Activated T-helper 17 cell treated with anti-CD3 and anti-CD28 coated beads, Interleukin-2, amount 50 U/mL, for 72 hours (primary cell): ENCODE results near the gene ZNF93. TPM values are rescaled to one million over a fixed set of nuclear protein-coding genes. Genes with fewer than 3 reads are reported as not detected.
"Not testable (repeated sequence)": the region's sequence is repeated elsewhere in the genome, so short reads cannot be mapped to it uniquely, and the experiment has no call there.

Source experiments
- ATAC-seq: fragments of 150-1000 bp; cut with Tn5 transposase; replicated peaks from 2 replicates; pipeline ENCODE4 v1.10.0; 2021; ENCODE audit warnings: mild to moderate bottlenecking, moderate library complexity
- H3K27ac Mint-ChIP-seq: one replicate; pipeline ENCODE4 v1.8.0; 2022; ENCODE audit warnings: mixed read lengths
- H3K27me3 Mint-ChIP-seq: one replicate; pipeline ENCODE4 v1.8.0; 2022; ENCODE audit warnings: mixed read lengths
- H3K36me3 Mint-ChIP-seq: one replicate; pipeline ENCODE4 v1.8.0; 2022; ENCODE audit warnings: low read depth, mild to moderate bottlenecking, mixed read lengths
- H3K4me1 Mint-ChIP-seq: one replicate; pipeline ENCODE4 v1.8.0; 2022; ENCODE audit warnings: mixed read lengths
- H3K4me3 Mint-ChIP-seq: one replicate; pipeline ENCODE4 v1.8.0; 2022; ENCODE audit warnings: mild to moderate bottlenecking, mixed read lengths
- H3K9me3 Mint-ChIP-seq: one replicate; pipeline ENCODE4 v1.8.0; 2022; ENCODE audit warnings: mixed read lengths
- total RNA-seq, 2 donors: library from RNA; stranded (reverse); gene quantifications; one replicate each; pipeline ENCODE4 v1.2.3, GENCODE V29; 2022

The ZNF93 gene
- 10 to 100 TPM; 12.0 to 15.6 TPM for total RNA-seq

DNA sequence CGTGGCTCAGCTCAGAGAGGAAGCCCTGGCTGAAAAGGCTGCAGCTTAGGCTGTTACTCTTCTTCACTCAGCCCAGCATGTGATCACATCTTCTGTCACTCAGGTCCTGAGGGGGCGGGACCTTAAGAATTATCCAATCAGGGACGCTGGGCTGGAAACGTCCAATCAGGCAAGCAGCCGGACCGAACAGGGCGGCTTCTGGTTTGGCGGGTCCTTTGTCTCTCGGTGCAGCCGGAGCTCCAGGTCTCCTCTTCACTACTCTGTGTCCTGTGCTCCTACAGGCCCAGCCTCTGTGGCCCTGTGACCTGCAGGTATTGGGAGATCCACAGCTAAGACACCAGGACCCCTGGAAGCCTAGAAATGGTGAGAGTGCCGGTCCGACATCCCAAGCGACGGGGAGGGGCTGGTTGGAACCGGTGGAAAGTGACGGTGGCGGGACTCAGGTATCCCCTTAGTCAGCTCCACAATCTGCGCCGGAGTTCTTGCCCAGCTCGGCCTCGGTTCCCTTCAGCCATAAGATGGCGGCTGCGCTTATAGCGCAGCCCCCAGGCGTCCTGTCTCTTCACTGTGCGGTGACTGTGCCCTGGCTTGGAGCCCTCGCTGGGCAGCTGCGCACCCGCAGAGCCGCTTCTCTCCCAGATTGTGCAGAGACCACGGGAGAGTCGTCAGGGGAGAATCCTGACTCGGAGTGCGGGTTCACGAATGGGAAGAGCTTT, at the start of gene ZNF93:
TSS of gene ZNF93 (plus strand) at position 218 of the 716 bp plus-strand sequence. CDS start at position 361, 143 bp downstream.
- peak; percentile 97 for ATAC-seq
- Mint-ChIP-seq H3K36me3 (peaks cover 31% of the 10 kb centered on the region), H3K9me3 (peaks cover 16% of the 10 kb centered on the region), H3K4me3 (peak within 1 kb of the TSS; percentile 87), H3K4me1 (peaks cover 20% of the 10 kb centered on the region), H3K27me3 (no peaks in the 10 kb centered on the region), H3K27ac (peak within 1 kb of the TSS; percentile 75)

DNA sequence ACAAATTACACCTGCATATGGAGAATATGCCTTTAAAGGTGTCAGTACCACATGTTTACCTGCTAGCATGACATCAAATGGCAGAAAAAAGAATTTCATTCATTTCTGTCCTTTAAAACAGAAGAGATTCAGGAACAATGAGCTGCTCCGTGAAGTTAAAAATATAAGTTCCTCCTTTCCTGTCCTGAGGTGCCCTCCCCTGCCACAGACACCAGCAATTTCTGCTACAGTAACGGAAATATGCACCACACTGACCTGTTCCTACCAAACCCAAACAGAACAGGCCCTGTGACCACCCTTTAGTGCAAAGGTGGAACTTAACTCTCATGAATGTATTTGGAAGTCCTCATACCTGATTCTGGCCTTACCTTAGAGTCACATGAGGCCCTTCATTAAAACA, 49.0 kb upstream of the ZNF93 start:
- not testable (repeated sequence) for H3K4me3 Mint-ChIP-seq, ATAC-seq, H3K9me3 Mint-ChIP-seq, H3K27ac Mint-ChIP-seq, H3K27me3 Mint-ChIP-seq, H3K4me1 Mint-ChIP-seq, H3K36me3 Mint-ChIP-seq

DNA sequence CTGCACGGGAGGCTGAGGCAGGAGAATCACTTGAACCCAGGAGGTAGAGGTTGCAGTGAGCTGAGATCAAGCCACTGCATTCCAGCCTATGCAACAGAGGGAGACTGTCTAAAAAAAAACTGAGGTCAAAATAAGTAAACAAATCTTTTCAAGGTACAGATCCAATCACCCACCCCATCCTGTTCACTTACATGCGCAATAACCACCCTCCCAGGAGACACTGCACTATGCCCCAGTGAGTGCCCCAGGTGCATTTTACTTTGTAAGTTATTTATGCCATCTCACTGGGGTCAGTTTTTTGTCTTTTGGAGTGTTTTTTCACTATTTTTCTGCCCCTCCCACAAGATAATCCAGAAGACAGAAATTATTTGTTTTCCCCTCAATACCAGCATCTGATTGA, 42.0 kb upstream of the ZNF93 start:
- no peak for ATAC-seq
- Mint-ChIP-seq H3K27ac (no peak overlapping the region), H3K36me3 (peaks cover 14% of the 10 kb centered on the region), H3K4me1 (peaks cover 9% of the 10 kb centered on the region), H3K27me3 (no peaks in the 10 kb centered on the region), H3K9me3 (peaks cover 4% of the 10 kb centered on the region), H3K4me3 (no peak overlapping the region)

DNA sequence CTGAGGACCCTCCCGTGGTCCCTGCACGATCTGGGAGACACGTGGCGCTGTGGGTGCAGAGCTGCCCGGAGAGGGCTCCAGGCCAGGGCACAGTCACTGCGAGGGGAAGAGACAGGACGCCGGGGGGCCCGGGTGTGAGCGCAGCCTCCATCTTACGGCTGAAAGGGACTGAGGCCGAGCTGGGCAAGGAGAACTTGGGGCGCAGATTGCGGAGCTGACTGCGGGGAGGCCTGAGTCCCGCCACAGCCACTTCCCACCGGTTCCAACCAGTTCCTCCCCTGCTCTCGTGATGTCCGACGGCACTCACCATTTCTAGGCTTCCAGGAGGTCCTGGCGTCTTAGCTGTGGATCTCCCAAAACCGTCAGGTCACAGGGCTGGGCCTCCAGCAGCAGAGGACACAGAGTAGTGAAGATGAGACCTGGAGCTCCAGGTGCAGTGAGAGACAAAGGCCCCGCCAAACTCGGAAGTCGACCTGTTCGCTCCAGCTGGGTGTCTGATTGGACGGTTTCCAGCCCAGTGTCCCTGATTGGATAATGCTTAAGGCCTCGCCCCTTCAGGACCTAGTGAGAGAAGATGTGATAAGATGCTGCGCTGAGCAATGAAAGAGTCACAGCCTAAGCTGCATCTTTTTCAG, 39.9 kb upstream of the ZNF93 start:
- ATAC-seq, result peak; percentile 69
- peak overlapping the region; percentile 68 for H3K27ac Mint-ChIP-seq
- peaks cover 19% of the 10 kb centered on the region for H3K36me3 Mint-ChIP-seq
- H3K9me3 Mint-ChIP-seq, result peaks cover 4% of the 10 kb centered on the region
- no peaks in the 10 kb centered on the region for H3K27me3 Mint-ChIP-seq
- H3K4me3 Mint-ChIP-seq, result peak overlapping the region; percentile 74
- H3K4me1 Mint-ChIP-seq, result peaks cover 9% of the 10 kb centered on the region

DNA sequence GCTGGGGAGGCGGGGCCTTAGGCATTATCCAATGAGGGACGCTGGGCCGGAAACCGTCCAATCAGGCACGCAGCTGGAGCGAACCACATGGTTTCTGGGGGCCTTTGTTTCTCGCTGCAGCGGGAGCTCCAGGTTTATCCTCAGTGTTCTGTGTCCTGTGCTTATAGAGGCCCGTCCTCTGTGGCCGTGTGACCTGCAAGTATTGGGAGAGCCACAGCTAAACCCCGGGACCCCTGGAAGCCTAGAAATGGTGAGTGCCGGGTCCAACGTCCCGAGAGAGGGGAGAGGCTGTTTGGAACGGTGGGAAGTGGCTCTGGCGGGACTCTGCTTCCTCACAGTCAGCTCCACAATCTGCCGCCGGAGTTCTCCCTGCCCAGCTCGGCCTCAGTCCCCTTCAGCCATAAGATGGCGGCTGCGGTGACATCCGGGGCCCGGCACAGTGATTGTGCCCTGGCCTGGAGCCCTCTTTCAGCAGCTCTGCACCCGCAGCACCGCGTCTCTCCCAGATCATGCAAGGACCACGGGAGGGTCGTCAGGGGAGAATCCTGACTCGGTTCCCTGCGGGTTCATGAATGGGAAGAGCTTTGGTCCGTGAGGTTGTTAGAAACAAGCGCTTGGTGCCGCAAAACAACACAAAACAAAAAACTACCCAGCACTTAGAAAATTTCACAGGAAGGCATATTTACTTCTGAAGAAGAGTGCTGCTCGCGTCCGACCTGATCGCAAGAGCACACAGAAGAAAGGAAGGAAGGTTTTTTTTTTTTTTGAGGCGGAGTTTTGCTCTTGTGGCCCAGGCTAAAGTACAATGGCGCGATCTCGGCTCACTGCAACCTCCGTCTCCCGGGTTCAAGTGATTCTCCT, 34.8 kb upstream of the ZNF93 start, which contains the start of gene ZNF253:
TSS of gene ZNF253 (plus strand) at position 133 of the 861 bp plus-strand sequence. CDS start at position 248, 115 bp downstream.
- Mint-ChIP-seq H3K36me3 (peaks cover 29% of the 10 kb centered on the region), H3K27ac (peak within 1 kb of the TSS; percentile 97), H3K9me3 (peaks cover 4% of the 10 kb centered on the region), H3K27me3 (no peaks in the 10 kb centered on the region), H3K4me1 (peaks cover 15% of the 10 kb centered on the region), H3K4me3 (peak within 1 kb of the TSS; percentile 99)
- peak; percentile 95 for ATAC-seq

DNA sequence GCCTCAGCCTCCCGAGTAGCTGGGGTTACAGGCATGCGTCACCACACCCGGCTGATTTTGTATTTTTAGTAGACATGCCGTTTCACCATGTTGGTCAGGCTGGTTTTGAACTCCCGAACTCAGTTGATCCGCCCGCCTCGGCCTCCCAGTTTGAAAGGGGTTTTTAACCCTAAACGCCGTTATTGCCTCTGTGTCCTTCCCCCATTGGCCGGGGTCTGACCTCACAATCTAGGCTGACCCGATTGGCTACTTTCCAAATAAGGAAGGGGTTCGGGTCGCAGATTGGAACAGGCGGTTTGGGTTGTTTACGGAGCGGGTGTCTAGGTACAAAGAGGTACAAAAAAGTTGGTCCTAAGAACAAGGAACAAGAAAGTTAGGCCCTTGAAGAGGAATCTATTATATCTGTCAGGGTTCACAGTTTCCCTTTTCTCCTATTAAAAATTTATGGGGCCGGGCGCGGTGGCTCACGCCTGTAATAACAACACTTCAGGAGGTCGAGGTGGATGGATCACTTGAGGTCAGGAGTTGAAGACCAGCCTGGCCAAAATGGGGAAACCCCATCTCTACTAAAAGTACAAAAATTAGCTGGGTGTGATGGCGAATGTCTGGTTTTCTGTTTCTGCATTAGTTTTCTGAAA, 34.0 kb upstream of the ZNF93 start:
- peak; percentile 35 for ATAC-seq
- Mint-ChIP-seq H3K27ac (peak overlapping the region; percentile 97), H3K27me3 (no peaks in the 10 kb centered on the region), H3K9me3 (peaks cover 4% of the 10 kb centered on the region), H3K36me3 (peaks cover 36% of the 10 kb centered on the region), H3K4me3 (peak overlapping the region; percentile 99), H3K4me1 (peaks cover 17% of the 10 kb centered on the region)

DNA sequence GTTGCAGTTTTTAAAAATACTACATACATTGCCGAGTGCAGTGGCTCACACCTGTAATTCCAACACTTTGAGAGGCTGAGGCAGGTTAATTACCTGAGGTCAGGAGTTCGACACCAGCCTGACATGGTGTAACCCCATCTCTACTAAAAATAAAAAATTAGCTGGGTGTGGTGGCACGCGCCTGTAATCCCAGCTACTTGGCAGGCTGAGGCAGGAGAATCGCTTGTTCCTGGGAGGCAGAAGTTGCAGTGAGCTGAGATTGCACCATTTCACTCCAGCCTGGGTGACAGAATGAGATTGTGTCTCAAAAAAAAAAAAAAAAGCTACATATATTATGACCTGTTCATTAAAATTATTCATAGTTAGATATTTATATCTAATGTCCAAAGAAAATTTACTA, 30.7 kb upstream of the ZNF93 start:
- peaks cover 24% of the 10 kb centered on the region for H3K4me1 Mint-ChIP-seq
- not testable (repeated sequence) for H3K27ac Mint-ChIP-seq, H3K9me3 Mint-ChIP-seq, H3K27me3 Mint-ChIP-seq, ATAC-seq, H3K4me3 Mint-ChIP-seq
- peaks cover 54% of the 10 kb centered on the region for H3K36me3 Mint-ChIP-seq

DNA sequence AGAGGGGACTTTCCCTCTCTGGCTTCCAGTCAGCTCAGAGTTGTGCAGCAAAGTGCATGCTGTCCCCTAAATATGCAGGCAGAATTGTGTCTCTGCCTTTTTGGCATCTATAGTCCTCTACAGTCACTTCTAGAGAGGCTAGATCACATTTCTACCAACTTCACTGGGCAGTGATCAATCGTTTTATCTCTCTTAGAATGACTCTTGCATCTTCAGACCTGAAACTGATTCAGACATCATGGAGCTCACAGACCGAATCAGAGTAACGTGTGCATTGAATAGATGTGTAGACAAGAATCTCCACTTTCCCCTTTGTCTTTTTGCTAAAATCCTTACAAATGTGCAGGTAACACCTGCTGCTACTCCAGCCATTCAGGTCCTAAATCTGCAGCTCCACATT, 28.8 kb upstream of the ZNF93 start:
- Mint-ChIP-seq H3K4me1 (peaks cover 24% of the 10 kb centered on the region), H3K27ac (peak overlapping the region; percentile 73)
- peak; percentile 91 for ATAC-seq

DNA sequence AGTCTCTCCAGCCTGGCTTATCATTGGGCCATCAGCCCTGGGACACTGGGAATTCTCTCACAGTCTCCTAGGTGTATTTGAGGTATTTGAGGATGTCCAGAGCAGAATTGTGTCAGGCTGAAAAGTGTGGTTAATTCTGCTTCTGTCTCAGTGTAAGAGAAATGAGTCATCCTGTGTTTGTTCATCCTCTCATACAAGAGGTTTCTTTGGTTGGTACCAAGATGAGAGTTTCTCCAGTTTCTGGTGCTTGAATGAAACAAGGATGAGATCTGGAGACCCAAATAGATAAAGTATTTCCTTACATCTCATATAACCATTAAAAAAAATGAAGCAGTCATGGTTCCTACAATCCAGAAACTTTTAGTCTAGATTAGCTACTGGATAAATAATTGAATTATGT, 27.4 kb upstream of the ZNF93 start:
- H3K27ac Mint-ChIP-seq, result no peak overlapping the region
- H3K4me3 Mint-ChIP-seq, result peak overlapping the region; percentile 12
- H3K4me1 Mint-ChIP-seq, result peaks cover 24% of the 10 kb centered on the region
- no peaks in the 10 kb centered on the region for H3K9me3 Mint-ChIP-seq
- peaks cover 52% of the 10 kb centered on the region for H3K36me3 Mint-ChIP-seq
- no peaks in the 10 kb centered on the region for H3K27me3 Mint-ChIP-seq
- peak; percentile 84 for ATAC-seq

More for the DNA sequence above, 28.8 kb upstream of the ZNF93 start:
- Mint-ChIP-seq H3K36me3 (peaks cover 57% of the 10 kb centered on the region), H3K4me3 (peak overlapping the region; percentile 64), H3K9me3 (no peaks in the 10 kb centered on the region), H3K27me3 (no peaks in the 10 kb centered on the region)

DNA sequence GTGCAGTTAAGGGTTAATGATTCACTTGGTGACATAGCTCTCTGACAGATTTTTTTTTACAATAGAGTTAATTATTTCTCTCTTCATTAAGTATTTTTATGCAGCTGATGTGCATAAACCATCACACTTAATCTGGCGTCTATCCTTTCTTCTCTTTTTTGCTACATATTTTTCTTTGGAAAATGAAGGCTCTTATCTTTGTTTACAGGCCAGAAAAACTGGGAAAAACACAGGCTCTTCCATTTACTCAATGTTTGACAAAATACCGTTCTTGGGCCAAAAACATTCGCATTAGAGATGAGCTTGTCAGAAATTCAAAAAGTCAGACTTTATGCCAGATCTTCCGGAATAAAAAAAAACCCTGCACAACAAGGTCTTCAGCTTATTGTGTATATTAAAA, 23.0 kb upstream of the ZNF93 start:
- Mint-ChIP-seq H3K4me1 (peaks cover under 1% of the 10 kb centered on the region), H3K9me3 (no peaks in the 10 kb centered on the region), H3K27ac (no peak overlapping the region), H3K27me3 (no peaks in the 10 kb centered on the region), H3K4me3 (no peak overlapping the region), H3K36me3 (peaks cover 75% of the 10 kb centered on the region)
- ATAC-seq, result no peak

DNA sequence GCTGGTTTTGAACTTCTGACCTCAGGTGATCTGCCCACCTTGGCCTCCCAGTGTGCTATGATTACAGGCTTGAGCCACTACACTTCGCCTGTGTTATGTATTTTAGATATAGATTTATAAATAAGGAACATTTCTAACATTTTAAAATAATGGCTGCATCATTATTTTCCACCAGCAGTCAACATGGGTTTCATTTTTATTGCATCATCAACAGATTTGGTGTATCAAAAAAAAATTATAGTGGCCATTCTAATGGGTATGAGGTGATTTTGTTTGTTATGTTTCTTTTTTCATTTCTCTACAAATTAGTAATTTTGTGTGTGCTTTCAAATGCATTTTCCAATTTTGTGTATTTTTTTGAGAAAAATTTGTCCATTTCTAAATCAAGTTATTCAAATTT, 16.2 kb upstream of the ZNF93 start:
- ATAC-seq, result no peak
- Mint-ChIP-seq H3K4me1 (no peaks in the 10 kb centered on the region), H3K27ac (no peak overlapping the region), H3K4me3 (no peak overlapping the region), H3K27me3 (no peaks in the 10 kb centered on the region), H3K36me3 (peaks cover 80% of the 10 kb centered on the region), H3K9me3 (peaks cover 9% of the 10 kb centered on the region)

DNA sequence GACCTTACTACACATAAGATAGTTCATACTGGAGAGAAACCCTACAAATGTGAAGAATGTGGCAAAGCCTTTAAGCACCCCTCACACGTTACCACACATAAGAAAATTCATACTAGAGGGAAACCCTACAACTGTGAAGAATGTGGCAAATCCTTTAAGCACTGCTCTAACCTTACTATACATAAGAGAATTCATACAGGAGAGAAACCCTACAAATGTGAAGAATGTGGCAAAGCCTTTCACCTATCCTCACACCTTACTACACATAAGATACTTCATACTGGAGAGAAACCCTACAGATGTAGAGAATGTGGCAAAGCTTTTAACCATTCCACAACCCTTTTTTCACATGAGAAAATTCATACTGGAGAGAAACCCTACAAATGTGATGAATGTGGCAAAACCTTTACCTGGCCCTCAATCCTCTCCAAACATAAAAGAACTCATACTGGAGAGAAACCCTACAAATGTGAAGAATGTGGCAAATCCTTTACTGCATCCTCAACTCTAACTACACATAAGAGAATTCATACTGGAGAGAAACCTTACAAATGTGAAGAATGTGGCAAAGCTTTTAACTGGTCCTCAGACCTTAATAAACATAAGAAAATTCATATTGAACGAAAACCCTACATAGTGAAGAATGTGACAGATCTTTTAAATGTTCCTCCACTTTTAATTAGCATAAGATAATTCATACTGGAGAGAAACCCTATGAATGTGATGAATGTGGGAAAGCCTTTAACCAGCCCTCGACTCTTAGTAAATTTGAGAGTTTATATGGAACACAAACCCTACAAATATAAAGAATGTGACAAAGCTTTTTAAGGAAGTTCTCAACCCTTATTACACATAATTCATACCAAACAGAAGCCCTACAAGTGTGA, 8.4 kb upstream of the ZNF93 start:
- not testable (repeated sequence) for H3K4me1 Mint-ChIP-seq, H3K4me3 Mint-ChIP-seq, H3K27me3 Mint-ChIP-seq, ATAC-seq, H3K27ac Mint-ChIP-seq
- Mint-ChIP-seq H3K36me3 (peaks cover 49% of the 10 kb centered on the region), H3K9me3 (peaks cover 26% of the 10 kb centered on the region)

DNA sequence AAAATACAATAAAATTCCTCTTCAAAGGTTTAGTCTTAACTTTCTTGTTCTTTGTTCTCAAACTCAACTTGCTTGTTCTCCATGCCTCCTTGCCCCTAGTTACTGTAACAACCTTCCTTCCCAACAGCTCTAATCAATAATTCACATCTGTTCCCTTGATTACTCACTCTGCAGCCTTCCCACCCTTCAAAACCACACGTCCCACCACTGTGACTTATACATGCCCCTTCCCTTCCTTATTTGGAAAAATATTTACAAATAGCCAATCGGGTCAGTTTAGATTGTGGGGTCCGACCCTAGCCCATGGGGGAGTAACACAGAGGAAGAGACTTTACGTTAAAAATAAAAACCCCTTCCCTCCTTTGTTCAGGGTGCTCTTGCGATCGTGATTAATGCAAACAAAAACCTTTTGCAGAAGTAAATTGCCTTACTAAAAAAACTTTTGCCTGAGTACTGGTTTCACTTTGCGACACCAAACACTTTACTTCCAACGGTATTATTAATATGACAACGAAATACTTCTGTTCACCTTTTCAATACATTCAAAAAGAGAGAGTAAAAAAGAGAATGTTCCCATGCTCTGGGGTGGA, 512 bp upstream of the ZNF93 start:
- H3K4me1 Mint-ChIP-seq, result peaks cover 17% of the 10 kb centered on the region
- H3K4me3 Mint-ChIP-seq, result peak overlapping the region; percentile 87
- H3K27me3 Mint-ChIP-seq, result no peaks in the 10 kb centered on the region
- H3K9me3 Mint-ChIP-seq, result peaks cover 16% of the 10 kb centered on the region
- H3K27ac Mint-ChIP-seq, result peak overlapping the region; percentile 75
- peak; percentile 17 for ATAC-seq
- peaks cover 27% of the 10 kb centered on the region for H3K36me3 Mint-ChIP-seq
